Measurements from ENCODE around the gene TTBK2. TPM values are rescaled to one million over a fixed set of nuclear protein-coding genes. Genes with fewer than 3 reads are reported as not detected.

The TTBK2 gene
- total RNA-seq, 1 experiment from 2014 or later: 10.6 TPM

GRCh38 chr15:42854576-42854975 lies 66.0 kb downstream of the TTBK2 start:
- Histone ChIP-seq H2BK20ac (ENCODE audit: low read depth, low read length, poor library complexity, severe bottlenecking) (no peak overlapping the region), H2BK5ac (ENCODE audit: insufficient read length, low read length) (no peak overlapping the region), H3K79me2 (ENCODE audit: insufficient read depth, low read length) (no peaks in the 10 kb centered on the region), H3K79me1 (ENCODE audit: insufficient read depth, low read depth, low read length, poor library complexity, severe bottlenecking) (peaks cover 3% of the 10 kb centered on the region), H3K27me3 (ENCODE audit: insufficient read depth, low read length) (no peaks in the 10 kb centered on the region), H2BK12ac (ENCODE audit: insufficient read length, low read depth, low read length) (no peak overlapping the region), H3K23me2 (ENCODE audit: insufficient read length, low read depth, low read length, poor library complexity, severe bottlenecking) (no peaks in the 10 kb centered on the region), H3K23ac (ENCODE audit: insufficient read length, low read depth, low read length) (no peak overlapping the region), H2AK5ac (ENCODE audit: insufficient read length, low read length) (no peak overlapping the region), H3K14ac (ENCODE audit: insufficient read depth, low read length) (no peak overlapping the region), H4K91ac (ENCODE audit: insufficient read length, low read depth, low read length) (no peak overlapping the region), H4K5ac (ENCODE audit: insufficient read length, low read depth, low read length) (no peak overlapping the region), H3K4me1 (ENCODE audit: insufficient read depth, low read length) (no peaks in the 10 kb centered on the region), H3K9me3 (ENCODE audit: control insufficient read depth, low read depth, low read length) (no peaks in the 10 kb centered on the region), H3K4ac (ENCODE audit: low read depth, low read length) (no peak overlapping the region), H4K20me1 (ENCODE audit: control insufficient read depth, insufficient read depth, insufficient read length) (no peaks in the 10 kb centered on the region), H4K8ac (replicated peaks; ENCODE audit: insufficient read length, low read depth, low read length) (no peak overlapping the region), H3K18ac (ENCODE audit: insufficient read length, low read depth, low read length) (no peak overlapping the region), H2AFZ (ENCODE audit: low read length) (no peak overlapping the region), H3T11ph (ENCODE audit: low read length) (no peak overlapping the region), H3K9ac (ENCODE audit: extremely low read depth, insufficient read length, low read length) (no peak overlapping the region), H3K4me2 (ENCODE audit: insufficient read depth, insufficient read length, low read length) (no peak overlapping the region), H2BK15ac (ENCODE audit: low read depth, low read length) (no peak overlapping the region), H3K27ac (ENCODE audit: insufficient read length, low read depth, low read length) (no peak overlapping the region), H2BK120ac (ENCODE audit: low read depth, low read length, poor library complexity, severe bottlenecking) (no peak overlapping the region), H3K56ac (ENCODE audit: insufficient read length, low read depth, low read length) (no peak overlapping the region)
- Mint-ChIP-seq H3K27ac (no peak overlapping the region), H3K36me3 (ENCODE audit: insufficient read depth in 1 of 3, low read depth in 3 of 3) (peaks cover 4 to 10% (median 7%) of the 10 kb centered on the region in 3 experiments; a peak in 5 of 7 replicates), H3K4me1 (peaks cover 0 to 1% of the 10 kb centered on the region in 2 experiments; a peak in 1 of 4 replicates), H3K27me3 (ENCODE audit: low read depth) (no peaks in the 10 kb centered on the region), H3K4me3 (no peak overlapping the region), H3K9me3 (peaks cover 0 to 2% of the 10 kb centered on the region in 2 experiments; a peak in 1 of 5 replicates)
- TF ChIP-seq, protein P1, sequence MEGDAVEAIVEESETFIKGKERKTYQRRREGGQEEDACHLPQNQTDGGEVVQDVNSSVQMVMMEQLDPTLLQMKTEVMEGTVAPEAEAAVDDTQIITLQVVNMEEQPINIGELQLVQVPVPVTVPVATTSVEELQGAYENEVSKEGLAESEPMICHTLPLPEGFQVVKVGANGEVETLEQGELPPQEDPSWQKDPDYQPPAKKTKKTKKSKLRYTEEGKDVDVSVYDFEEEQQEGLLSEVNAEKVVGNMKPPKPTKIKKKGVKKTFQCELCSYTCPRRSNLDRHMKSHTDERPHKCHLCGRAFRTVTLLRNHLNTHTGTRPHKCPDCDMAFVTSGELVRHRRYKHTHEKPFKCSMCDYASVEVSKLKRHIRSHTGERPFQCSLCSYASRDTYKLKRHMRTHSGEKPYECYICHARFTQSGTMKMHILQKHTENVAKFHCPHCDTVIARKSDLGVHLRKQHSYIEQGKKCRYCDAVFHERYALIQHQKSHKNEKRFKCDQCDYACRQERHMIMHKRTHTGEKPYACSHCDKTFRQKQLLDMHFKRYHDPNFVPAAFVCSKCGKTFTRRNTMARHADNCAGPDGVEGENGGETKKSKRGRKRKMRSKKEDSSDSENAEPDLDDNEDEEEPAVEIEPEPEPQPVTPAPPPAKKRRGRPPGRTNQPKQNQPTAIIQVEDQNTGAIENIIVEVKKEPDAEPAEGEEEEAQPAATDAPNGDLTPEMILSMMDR (conservative IDR thresholded peaks at IDR 0.05): no peak
- DNase-seq: no peak
- WGBS (ENCODE audit: extremely low coverage, insufficient read length, low lambda C conversion rate): no CpG with 5 or more reads among the region's 3 CpGs

All from H9 (cell line).